Embryonic facial prominence (tissue), 1 donor: Measurements from ENCODE around the gene FNDC8.
"Not testable (repeated sequence)": the region's sequence is repeated elsewhere in the genome, so short reads cannot be mapped to it uniquely, and the experiment has no call there.

ENCODE experiments used
- DNase-seq: peaks from one replicate; pipeline ENCODE4 v3.0.0-alpha.2; 2016; ENCODE audit errors: extremely low spot score

The FNDC8 gene

GRCh38 chr17:35142467-35142796, 21.0 kb downstream of the FNDC8 start:
- DNase-seq, result no peak

- no peak for DNase-seq
Measured at GRCh38 chr17:35144840-35145239, 23.4 kb downstream of the FNDC8 start.

GRCh38 chr17:35146214-35146833, 24.9 kb downstream of the FNDC8 start:
- no peak for DNase-seq

GRCh38 chr17:35147375-35147905, 26.0 kb downstream of the FNDC8 start, which contains the start of gene UNC45B:
UNC45B (plus strand) TSS chr17:35147817; CDS start chr17:35148264, 447 bp downstream.
- DNase-seq, result no peak

- DNase-seq, result no peak
Measured at GRCh38 chr17:35148144-35148543, 26.7 kb downstream of the FNDC8 start.

- no peak for DNase-seq
Measured at GRCh38 chr17:35149941-35150340, 28.5 kb downstream of the FNDC8 start.

GRCh38 chr17:35151080-35151479, 29.7 kb downstream of the FNDC8 start:
- DNase-seq, result not testable (repeated sequence)

GRCh38 chr17:35152421-35153140, 31.2 kb downstream of the FNDC8 start:
- no peak for DNase-seq

- no peak for DNase-seq
Measured at GRCh38 chr17:35154196-35155165, 33.1 kb downstream of the FNDC8 start.

- no peak for DNase-seq
Measured at GRCh38 chr17:35155246-35155645, 33.8 kb downstream of the FNDC8 start.

GRCh38 chr17:35159940-35160339, 38.5 kb downstream of the FNDC8 start:
- no peak for DNase-seq

GRCh38 chr17:35160354-35161201, 39.2 kb downstream of the FNDC8 start:
- no peak for DNase-seq

GRCh38 chr17:35161281-35161761, 39.9 kb downstream of the FNDC8 start:
- no peak for DNase-seq

- DNase-seq, result no peak
Measured at GRCh38 chr17:35162755-35163154, 41.3 kb downstream of the FNDC8 start.

- DNase-seq, result no peak
Measured at GRCh38 chr17:35163886-35164285, 42.5 kb downstream of the FNDC8 start.

- no peak for DNase-seq
Measured at GRCh38 chr17:35164716-35165115, 43.3 kb downstream of the FNDC8 start.

GRCh38 chr17:35166526-35166925, 45.1 kb downstream of the FNDC8 start:
- DNase-seq, result no peak

GRCh38 chr17:35167046-35167445, 45.6 kb downstream of the FNDC8 start:
- DNase-seq, result no peak

GRCh38 chr17:35167666-35168065, 46.3 kb downstream of the FNDC8 start:
- no peak for DNase-seq

GRCh38 chr17:35169835-35170363, 48.5 kb downstream of the FNDC8 start:
- no peak for DNase-seq
